GM19035 (cell line): ENCODE measurements around the gene CDK8.
"Not testable (repeated sequence)": the region's sequence is repeated elsewhere in the genome, so short reads cannot be mapped to it uniquely, and the experiment has no call there.

Experiments
- ATAC-seq: cut with Tn5 transposase; IDR thresholded peaks from one replicate; pipeline ENCODE4 v1.9.1; 2021; ENCODE audit not compliant: unreplicated experiment

CDK8 gene

GRCh38 chr13:26310470-26310869, 56.5 kb downstream of the CDK8 start:
- no peak for ATAC-seq

- not testable (repeated sequence) for ATAC-seq
Observed at GRCh38 chr13:26312019-26312418, 58.1 kb downstream of the CDK8 start.

GRCh38 chr13:26316095-26316494, 62.2 kb downstream of the CDK8 start:
- ATAC-seq = not testable (repeated sequence)

GRCh38 chr13:26320766-26321165, 66.8 kb downstream of the CDK8 start:
- ATAC-seq = no peak

- ATAC-seq = no peak
Observed at GRCh38 chr13:26323127-26323526, 69.2 kb downstream of the CDK8 start.

- no peak for ATAC-seq
Observed at GRCh38 chr13:26323764-26324163, 69.8 kb downstream of the CDK8 start.

- no peak for ATAC-seq
Observed at GRCh38 chr13:26324294-26324693, 70.4 kb downstream of the CDK8 start.

- ATAC-seq = no peak
Observed at GRCh38 chr13:26324867-26325266, 70.9 kb downstream of the CDK8 start.

- peak; percentile 52 for ATAC-seq
Observed at GRCh38 chr13:26325876-26326275, 71.9 kb downstream of the CDK8 start.

- no peak for ATAC-seq
Observed at GRCh38 chr13:26326562-26326961, 72.6 kb downstream of the CDK8 start.

GRCh38 chr13:26327940-26328725, 74.2 kb downstream of the CDK8 start:
- ATAC-seq = no peak

GRCh38 chr13:26335158-26335557, 81.2 kb downstream of the CDK8 start:
- ATAC-seq = no peak

GRCh38 chr13:26340807-26341206, 86.9 kb downstream of the CDK8 start:
- ATAC-seq = no peak

GRCh38 chr13:26342898-26343297, 89.0 kb downstream of the CDK8 start:
- no peak for ATAC-seq

GRCh38 chr13:26343816-26344215, 89.9 kb downstream of the CDK8 start:
- no peak for ATAC-seq

- no peak for ATAC-seq
Observed at GRCh38 chr13:26344980-26345379, 91.1 kb downstream of the CDK8 start.

- no peak for ATAC-seq
Observed at GRCh38 chr13:26348966-26349365, 95.0 kb downstream of the CDK8 start.

GRCh38 chr13:26362261-26362660, 108.3 kb downstream of the CDK8 start:
- ATAC-seq = no peak

GRCh38 chr13:26370553-26370952, 116.6 kb downstream of the CDK8 start:
- ATAC-seq = no peak

- no peak for ATAC-seq
Observed at GRCh38 chr13:26372747-26373146, 118.8 kb downstream of the CDK8 start.

- no peak for ATAC-seq
Observed at GRCh38 chr13:26376430-26376829, 122.5 kb downstream of the CDK8 start.

- ATAC-seq = no peak
Observed at GRCh38 chr13:26377038-26377437, 123.1 kb downstream of the CDK8 start.

GRCh38 chr13:26378116-26378515, 124.2 kb downstream of the CDK8 start:
- no peak for ATAC-seq
